GM19025 (cell line): ENCODE data around the gene SPTBN1.

Experiments
- ATAC-seq: cut with Tn5 transposase; IDR thresholded peaks from one replicate; pipeline ENCODE4 v1.9.1; 2021; ENCODE audit warnings: mild to moderate bottlenecking, low read depth, moderate library complexity; ENCODE audit not compliant: unreplicated experiment

The SPTBN1 gene

DNA sequence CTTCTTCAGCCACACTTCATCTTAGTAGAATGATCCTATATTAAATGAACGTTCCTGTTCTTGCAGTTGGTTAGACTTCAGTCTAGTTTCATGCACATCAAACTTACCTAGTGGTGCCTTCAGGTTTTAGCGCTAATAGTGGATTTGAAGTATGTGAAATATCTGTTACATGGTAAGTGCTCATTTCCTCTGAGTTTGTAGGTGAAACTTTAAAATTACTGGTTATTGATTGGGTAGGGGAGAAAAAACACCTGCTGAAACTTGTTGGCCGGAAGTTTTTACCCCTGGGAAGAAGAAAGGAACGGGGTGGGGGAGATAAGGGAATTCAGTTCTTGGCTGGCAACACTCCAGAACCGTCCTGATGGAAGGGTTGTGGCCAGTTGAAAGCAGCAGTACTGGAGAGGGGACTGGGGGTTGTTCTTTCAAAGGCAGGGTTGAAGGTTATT lies 112.8 kb downstream of the SPTBN1 start:
- peak; percentile 29 for ATAC-seq

DNA sequence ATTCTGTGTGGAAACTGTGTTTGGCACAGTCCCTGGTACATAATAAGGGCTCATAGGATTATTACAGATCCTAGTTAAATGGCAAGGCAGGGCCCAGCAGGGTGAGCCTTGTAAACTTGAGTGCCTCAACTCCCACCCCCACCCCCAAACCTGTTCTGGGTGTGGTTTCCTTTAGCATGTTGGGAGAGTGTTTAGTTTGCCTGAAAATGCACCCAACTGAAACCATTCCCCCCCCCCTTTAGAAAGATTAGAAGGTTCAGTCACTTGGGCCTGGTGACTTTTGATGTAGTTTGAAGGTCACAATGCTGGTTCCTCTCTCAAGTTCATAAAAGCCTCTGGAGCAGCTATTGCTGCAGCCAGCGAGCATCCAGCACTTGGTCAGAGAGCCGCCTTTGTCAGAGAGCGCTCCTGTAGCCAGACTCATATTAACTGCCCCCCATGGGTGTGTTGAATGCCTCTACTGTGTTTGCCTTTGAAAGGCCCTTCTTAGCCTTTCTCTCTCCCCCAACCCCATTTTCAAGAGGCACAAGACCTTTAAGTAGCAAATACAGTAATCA lies 113.7 kb downstream of the SPTBN1 start:
- no peak for ATAC-seq

DNA sequence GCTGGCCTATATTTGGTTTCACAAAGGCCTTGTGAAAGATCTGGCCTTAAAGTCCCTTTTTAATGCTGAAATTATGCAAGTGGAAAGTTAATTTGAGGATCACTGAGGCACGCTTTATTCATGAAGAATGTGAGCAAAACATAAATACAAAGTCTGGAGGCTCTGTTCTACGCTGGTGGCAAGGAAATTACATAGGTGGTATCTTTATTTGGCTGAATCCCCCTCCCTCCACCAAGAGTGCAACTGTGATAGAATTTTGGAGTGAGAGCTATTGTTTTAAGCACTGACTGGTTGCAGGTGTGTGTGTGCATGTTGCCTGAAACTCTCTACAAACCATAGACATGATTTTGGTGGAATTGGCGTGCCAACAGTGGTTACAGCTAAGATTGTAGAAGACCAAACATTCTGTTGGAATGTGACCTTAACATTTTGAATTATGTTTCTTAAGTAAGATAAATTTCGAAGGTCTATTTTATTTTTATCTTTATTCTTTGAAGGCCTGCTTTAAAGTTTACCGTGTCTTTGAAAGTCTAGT lies 114.3 kb downstream of the SPTBN1 start:
- no peak for ATAC-seq

- peak; percentile 38 for ATAC-seq
Observed at GRCh38 chr2:54570925-54571694, 115.0 kb downstream of the SPTBN1 start.

GRCh38 chr2:54572262-54572635 lies 116.1 kb downstream of the SPTBN1 start:
- ATAC-seq = no peak

- ATAC-seq = no peak
Observed at GRCh38 chr2:54572636-54573536, 116.8 kb downstream of the SPTBN1 start.

DNA sequence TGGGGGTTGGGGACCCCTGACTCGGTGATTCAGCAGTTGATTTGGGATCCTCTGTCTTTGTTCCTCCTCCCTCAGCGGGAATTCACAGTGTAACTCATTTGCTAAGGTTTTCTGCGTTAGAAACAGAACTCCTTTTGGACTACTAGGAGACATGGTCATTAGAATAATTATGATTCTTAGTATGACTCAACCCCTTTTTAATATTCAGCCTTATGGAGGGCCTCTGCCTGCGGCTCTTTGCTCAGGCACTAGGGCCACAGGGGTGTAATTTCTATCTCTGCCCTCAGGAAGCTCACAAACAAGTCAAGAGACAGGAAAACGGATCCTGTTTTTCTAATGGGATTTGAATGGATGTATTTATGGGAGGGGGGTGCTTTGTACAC lies 117.4 kb downstream of the SPTBN1 start:
- no peak for ATAC-seq

DNA sequence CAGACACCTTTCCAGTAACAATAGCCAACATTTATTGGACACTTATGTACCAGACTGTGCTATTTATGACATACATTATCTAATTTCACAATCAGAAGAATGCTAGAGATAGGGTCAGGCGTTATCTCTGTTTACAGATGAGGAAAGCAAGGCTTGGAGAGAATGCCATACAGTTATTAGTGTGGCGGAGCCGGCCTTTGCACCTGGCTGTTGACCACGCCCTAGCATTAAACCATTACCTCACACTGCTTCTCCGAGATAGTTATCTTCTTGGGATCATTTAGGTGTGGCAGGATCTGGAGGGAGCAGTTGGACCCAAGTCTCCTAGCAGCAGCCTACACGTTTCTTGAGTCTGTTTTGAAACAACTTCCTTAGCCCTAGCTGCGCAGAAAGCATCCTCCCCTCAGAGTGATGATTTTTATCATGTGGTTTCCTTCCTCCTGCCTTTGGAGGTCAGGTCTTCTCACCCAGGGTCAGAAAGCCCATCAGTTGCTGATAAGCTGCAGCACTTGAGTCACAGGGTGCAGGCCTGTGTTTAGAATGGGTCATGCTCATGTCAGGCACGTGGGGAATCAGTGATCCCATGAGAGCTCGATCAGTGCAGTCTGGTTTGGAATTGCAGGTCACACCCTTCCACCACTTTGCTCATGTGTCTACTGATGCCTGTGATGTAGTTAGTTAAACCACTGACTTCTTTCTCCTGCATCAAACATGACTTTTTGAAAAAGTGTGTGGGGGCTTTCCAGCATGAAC lies 118.2 kb downstream of the SPTBN1 start:
- peak; percentile 49 for ATAC-seq

- no peak for ATAC-seq
Observed at GRCh38 chr2:54574860-54575247, 118.7 kb downstream of the SPTBN1 start.

DNA sequence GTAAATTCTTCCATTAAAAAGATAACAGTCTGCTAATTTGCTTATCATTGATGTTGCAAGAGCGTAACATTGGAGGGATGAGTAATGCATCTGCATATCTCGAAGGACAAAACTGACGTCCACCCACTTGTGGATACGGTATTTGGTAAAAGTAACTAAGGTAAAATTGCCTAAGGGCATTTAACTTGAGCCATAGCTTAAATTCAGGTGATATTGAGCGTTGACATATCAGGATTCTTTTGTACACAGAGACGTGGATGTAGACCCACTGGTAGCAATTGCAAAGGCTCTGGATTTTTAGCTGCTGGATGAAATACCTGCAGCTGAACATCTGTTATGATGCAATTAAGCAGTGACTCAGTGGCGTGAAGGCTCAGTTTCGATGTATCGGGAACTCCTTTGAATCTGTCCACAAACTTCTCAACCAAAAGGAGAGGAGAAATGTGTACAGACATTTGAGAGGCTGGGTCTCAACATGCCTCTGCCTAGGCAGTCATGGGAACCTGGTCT lies 119.3 kb downstream of the SPTBN1 start:
- ATAC-seq = no peak

- no peak for ATAC-seq
Observed at GRCh38 chr2:54577035-54577434, 120.9 kb downstream of the SPTBN1 start.

GRCh38 chr2:54577944-54578647 lies 122.0 kb downstream of the SPTBN1 start:
- ATAC-seq = no peak

DNA sequence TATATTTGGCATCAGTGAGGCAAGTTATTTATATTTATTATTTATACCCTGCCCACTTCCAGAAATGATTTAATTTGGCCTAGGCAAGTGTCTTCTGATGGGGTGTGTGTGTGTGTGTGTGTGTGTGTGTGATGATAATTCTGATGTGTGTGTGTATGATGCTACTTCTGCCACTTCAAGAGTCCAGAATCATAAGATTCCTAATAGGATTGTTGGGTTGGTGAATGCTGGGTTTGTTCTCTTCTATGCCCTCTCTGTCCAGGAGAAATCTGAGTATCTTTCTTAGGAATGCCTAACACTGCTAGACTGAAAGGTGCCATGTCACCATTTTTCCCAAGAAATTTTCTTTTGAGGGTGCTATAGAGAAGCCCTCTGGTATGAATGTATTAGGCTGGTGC lies 122.5 kb downstream of the SPTBN1 start:
- no peak for ATAC-seq

DNA sequence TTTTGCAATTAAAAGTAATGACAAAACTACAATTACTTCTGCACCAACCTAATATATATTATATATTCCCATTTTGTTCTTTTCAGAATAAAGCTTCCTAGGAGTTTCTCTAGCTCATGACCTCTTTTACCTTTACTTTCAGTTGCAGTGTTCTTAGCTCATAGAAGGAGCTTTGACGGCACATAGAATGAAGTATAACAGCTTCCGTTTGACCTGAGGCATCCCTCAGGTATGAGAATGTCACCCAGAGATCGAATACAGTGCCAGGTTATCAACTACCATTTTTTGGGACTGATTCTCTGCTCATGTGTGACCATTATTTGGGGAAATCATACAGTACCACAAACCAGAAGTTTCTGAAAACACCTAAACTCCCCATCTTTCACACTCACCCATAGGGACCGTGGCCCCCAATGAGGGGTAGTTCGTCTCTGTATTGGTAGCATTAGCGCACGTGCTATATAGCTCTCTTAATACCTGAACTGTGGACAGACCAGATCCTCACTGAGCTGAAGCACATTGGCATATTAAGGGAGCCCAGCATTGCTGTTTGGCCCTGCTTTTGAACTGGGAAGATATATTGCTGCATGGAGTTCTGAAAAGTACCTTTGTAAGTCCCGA lies 123.0 kb downstream of the SPTBN1 start:
- ATAC-seq = no peak

DNA sequence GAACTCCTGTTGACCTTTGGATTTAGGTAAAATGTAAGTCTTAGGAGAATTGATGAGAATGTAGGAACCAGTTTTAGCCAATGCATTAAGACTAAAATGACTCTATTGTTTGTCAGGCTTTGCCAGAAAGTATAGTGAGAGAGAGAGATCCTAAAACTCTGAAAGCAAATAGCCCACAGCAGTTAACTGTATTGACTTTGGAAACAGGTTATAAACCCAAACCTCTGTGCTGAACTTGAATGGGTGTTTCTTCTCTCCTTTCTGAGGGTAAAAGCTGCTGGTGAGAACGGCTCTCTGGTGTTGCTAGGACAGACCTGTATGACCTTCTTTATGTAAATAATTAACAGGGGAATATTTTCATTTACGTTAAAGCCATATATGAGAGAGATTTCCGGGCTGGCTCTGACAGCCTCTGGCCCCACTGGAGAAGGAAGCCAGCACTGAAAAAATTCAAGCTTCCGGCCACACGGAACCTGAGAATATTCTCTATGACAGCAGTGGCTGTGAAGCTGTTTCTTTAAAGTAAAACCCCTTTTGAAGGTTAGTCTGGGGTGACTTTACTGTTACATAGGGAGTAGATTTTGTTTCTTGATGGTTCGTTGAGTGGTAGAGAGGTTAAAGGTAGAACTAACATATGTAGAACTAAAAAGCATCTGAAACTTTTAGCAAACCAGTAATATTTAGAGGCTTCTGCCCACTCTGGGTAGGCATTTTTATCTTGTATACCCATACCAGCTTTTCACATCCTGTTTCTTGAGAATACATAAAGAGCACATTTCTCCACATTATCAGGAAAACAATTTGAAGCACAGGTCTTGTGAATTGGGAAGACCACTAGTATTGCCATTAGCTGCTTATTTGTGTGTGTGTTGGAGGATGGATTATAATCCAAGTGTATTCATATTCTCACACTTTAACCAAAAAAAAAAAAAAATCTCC lies 123.8 kb downstream of the SPTBN1 start:
- peak; percentile 68 for ATAC-seq

DNA sequence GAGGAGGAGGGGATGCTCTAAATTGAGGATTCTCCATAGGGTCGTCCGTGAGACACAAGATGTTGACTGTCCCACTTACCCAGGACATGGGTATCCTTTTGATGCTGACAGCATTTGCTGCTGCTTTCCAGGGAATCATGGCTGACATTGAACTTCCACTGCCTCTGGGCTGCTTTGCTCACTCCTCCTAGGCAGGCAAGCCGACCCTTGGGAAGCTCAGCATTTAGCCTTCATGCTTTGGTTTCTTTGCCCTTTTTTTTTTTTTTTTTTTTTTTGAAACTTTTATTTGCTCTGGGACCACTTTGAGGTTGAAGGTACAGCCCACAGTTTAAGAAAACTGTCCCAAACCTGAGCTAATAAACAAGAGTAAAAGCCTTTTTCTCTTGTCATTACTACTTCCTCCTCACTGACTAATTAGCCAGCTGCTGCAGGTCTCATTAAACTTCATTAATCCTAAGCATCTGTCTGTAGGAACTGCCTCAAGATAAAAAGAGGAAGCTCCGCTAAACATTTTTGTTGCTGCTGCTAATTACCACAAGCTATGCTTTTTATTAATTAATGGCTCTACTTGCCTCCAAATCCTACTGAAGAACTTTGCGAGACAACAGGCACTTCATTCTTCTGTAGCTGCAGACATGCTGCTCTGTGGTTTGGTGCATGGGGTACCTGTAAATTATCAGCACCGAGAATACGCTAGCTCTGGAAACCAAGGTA lies 125.4 kb downstream of the SPTBN1 start:
- no peak for ATAC-seq

DNA sequence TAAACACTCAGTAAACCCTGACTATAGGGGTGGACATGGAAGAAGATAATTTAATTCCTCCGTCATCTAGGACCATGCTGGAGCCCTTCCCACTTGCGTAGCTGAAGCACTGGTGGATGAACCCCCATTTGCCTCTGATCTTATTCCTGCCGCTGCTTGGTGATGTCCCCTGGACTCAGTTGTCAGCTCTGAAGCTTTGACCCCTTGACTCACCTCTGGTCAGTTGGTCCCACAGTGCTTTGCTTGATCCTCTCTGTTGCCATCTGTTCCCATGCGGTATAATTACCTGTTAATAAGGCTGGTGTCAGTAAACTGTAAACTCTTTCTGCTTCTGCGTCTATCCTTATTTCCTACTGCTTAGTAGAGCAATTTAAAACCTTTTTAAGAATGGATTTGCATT lies 126.9 kb downstream of the SPTBN1 start:
- no peak for ATAC-seq
